Hippocampal formation (tissue), 2 donors: Measurements from ENCODE around the gene SHMT1.
"Not testable (repeated sequence)": the region's sequence is repeated elsewhere in the genome, so short reads cannot be mapped to it uniquely, and the experiment has no call there.

Experiments used
- DNase-seq, 2 donors: peaks; one replicate each; lab custom pipeline; 2025; lab: John Stamatoyannopoulos, UW

SHMT1 gene

GRCh38 chr17:18378205-18378505 lies 14.8 kb upstream of the SHMT1 start:
- no peak for DNase-seq

- no peak for DNase-seq
These were observed 14.3 kb upstream of the SHMT1 start, which contains the start of gene EVPLL for GRCh38 chr17:18377437-18378204. Gene EVPLL (plus strand): TSS chr17:18377778. CDS start chr17:18380938, 3,160 bp downstream.

- no peak for DNase-seq
These were observed 10.9 kb upstream of the SHMT1 start for GRCh38 chr17:18374216-18374615.

DNA sequence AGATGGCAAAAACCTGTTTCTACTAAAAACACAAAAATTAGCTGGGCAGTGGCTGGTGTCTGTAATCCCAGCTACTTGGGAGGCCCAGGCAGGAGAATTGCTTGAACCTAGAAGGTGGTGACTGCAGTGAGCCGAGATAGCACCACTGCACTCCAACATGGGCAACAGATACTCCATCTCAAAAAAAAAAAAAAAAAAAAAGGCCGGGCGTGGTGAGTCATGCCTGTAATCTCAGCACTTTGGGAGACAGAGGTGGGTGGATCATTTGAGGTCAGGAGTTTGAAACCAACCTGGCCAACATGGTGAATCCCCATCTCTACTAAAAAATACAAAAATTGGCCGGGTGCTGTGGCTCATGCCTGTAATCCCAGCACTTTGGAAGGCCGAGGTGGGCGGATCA lies 9.8 kb upstream of the SHMT1 start:
- DNase-seq = not testable (repeated sequence)

DNA sequence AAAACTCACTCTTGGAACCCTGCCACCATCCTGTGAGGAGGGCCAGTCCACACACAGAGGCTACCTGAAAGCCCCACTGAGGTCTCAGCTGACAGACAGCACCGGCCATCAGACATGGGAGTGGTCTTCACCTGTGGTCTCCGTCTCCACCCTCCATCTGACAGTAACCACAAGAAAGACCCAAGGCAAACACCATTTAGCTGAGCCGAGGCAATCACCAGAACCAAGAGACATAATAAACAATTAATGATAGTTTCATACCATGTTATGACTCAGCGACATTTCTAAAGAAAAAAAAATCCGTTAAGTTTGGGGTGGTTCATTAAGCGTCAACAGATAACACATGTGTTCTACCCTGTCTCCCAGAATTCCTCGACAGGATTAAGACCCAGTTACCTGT lies 8.1 kb upstream of the SHMT1 start:
- DNase-seq = no peak

DNA sequence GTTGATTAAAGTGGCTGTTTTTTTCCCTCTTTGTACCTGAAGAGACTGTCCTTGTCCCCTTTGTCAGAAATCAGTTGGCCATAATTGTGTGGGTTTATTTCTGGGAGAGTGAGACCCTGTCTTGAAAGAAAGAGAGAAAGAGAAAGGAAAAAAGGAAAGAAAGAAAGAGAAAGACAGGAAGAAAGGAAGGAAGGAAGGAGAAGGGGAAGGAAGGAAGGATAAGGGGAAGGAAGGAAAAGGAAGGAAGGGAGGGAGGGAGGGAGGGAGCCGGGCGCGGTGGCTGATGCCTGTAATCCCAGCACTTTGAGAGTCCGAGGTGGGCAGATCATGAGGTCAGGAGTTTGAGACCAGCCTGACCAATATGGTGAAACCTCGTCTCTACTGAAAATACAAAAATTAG lies 7.4 kb upstream of the SHMT1 start:
- no peak for DNase-seq

DNA sequence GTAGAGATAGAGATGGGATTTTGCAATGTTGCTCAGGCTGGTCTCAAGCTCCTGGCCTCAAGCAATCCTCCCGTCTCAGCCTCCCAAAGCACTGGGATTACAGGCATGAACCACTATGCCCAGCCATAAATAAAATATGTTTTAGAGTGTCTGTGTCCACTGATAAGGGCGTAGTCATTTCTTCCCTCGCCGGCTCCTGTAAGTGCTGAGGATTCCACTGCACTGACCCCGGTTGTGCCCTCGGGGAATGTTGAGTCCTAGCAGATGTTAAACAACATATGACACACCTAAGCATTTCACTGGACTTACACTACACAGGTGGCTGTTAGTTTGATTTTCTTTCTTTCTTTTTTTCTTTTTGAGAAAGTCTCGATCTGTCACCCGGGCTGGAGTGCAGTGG lies 5.6 kb upstream of the SHMT1 start:
- no peak for DNase-seq

- no peak for DNase-seq
These were observed 816 bp upstream of the SHMT1 start for GRCh38 chr17:18364166-18364565.

- DNase-seq = peak; percentile 79 to 82
These were observed 651 bp downstream of the SHMT1 start for GRCh38 chr17:18362698-18363100.

DNA sequence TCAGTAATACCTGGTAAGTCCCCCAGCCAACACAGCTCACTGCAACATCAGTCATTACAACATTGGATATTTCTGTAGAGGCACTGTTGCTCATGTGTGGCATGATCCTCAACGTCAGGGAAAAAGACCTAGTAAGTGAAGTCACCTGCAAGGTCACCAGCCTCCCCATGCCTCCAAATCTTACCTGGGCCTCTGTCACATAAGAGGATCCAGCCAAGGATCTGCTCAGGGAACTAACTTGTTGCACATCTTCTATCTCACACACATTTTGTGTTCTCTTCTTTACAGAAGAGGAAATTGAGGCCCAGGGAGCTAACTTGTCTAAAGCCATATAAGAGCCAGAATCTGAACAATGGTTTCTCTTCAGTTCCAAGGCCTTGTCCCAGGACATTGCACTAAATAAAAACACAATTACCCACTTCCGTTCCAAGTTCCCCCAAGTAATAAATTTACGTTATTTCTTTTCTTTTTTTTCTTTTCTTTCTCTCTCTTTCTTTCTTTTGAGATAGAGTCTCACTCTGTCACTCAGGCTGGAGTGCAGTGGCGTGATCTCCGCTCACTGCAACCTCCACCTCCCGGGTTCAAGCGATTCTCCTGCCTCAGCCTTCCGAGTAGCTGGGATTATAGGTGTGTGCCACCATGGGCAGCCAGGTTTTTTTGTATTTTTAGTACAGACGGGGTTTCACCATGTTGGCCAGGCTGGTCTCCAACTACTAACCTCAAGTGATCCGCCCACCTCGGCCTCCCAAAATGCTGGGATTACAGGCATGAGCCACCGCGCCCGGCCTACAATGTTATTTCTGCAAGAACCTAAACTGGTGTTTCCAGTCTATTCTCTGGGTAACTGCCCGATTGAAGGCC lies 1.3 kb downstream of the SHMT1 start:
- DNase-seq = peak in 1 of 2 donors; percentile 18

DNA sequence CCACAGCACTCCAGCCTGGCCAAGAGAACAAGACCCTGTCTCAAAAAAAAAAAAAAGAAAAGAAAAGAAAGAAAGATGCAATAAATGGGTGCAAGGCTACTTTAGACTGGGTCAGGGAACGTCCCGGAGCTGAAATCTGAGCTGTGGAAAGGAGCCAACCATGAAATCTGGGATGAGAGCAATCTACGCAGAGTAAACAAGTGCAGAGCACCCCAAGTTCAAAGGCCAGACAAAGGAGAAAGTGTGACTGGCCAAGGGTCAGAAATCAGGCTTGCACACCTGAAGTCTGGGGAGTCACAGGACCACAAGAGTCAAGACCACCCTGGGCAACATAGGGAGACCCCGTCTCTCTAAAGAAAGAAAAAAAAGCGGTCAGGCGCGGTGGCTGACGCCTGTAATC lies 2.8 kb downstream of the SHMT1 start:
- no peak for DNase-seq

DNA sequence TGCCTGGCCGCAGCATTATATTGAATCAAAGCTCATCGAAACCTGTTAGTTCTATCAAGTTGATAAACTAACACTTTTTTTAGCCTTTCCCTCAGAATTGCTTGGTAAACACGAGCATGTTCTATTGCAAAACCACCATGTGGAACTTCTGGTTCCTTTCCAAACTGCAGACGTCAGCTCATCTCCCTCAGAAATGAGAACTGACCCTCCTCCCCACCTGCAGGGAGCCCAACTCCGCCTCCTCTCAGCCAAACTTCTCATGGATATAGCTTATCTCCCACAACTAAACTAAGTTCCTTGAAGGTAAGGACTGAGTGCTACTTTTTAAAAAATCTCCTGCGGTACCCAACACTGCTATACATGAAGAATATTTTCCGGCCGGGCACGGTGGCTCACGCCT lies 6.7 kb downstream of the SHMT1 start:
- DNase-seq = peak; percentile 11 to 29

- no peak for DNase-seq
These were observed 9.8 kb downstream of the SHMT1 start for GRCh38 chr17:18353541-18353940.

- DNase-seq = no peak
These were observed 19.3 kb downstream of the SHMT1 start for GRCh38 chr17:18344021-18344420.

DNA sequence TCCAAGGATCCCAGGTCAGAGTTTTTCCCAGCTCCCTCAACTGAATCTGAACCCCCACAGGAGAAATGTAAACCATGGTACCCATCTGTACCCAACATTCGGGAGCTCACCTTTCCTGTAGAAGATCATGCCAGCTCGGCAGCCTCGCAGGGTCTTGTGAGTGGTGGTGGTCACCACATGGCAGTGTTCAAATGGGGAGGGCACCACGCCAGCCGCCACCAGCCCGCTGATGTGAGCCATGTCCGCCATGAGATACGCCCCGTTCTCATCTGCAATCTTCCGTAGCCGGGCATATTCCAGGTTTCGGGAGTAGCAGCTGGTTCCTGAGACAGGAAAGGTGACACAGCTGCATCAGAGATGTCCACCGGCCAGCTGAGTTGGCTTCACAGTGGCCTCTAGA lies 23.4 kb downstream of the SHMT1 start:
- DNase-seq = no peak

- DNase-seq = not testable (repeated sequence)
These were observed 25.2 kb downstream of the SHMT1 start for GRCh38 chr17:18338158-18338557.

GRCh38 chr17:18332909-18333489 lies 30.4 kb downstream of the SHMT1 start:
- no peak for DNase-seq

- DNase-seq = no peak
These were observed 31.5 kb downstream of the SHMT1 start for GRCh38 chr17:18331879-18332278.

GRCh38 chr17:18328643-18329204 lies 34.6 kb downstream of the SHMT1 start:
- no peak for DNase-seq

GRCh38 chr17:18327556-18327955 lies 35.8 kb downstream of the SHMT1 start:
- no peak for DNase-seq

DNA sequence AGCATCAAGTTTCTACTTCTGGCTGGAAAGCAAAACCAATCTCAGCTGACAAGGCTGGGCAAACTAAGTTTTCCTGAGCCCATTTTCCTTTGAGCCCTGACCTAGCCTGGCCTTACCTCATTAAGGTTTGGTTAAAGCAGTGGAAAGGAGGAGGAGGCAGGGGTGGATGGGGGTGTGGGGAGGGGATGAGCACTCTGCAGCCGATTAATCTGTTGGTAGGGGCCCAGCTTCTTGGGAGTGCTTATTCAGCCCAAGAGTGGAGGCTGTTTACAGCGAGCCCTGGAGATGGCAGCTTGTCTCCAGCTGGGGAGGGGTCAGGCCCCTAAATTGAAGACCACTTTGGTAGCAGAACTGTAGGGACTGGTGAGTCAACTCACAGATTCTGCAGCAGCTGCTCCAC lies 36.3 kb downstream of the SHMT1 start:
- DNase-seq = no peak

- no peak for DNase-seq
These were observed 36.8 kb downstream of the SHMT1 start for GRCh38 chr17:18326572-18326971.

DNA sequence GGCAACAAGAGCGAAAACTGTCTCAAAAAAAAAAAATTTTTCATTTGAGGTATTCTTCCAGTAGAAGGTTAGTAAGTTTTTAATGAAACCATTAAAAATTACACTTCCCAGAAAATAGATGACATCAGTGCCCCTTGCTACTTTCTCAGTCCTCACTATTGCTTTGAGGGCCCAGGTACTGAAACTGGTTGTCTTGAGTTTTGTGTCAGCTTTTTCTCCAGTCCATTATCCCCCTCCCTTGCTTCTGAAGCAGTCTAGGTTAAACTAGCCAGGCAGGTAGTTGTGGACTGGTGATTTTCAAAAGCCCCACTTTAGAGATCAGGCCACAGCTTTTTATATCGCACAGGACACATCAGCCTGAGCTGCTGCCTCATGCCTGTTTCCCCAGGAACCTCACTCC lies 37.3 kb downstream of the SHMT1 start:
- no peak for DNase-seq
